ENCODE results near the gene ZZZ3. TPM values are rescaled to one million over a fixed set of nuclear protein-coding genes. Genes with fewer than 3 reads are reported as not detected.

Gene ZZZ3
- total RNA-seq, 1 experiment from 2014 or later = 48.4 TPM

DNA sequence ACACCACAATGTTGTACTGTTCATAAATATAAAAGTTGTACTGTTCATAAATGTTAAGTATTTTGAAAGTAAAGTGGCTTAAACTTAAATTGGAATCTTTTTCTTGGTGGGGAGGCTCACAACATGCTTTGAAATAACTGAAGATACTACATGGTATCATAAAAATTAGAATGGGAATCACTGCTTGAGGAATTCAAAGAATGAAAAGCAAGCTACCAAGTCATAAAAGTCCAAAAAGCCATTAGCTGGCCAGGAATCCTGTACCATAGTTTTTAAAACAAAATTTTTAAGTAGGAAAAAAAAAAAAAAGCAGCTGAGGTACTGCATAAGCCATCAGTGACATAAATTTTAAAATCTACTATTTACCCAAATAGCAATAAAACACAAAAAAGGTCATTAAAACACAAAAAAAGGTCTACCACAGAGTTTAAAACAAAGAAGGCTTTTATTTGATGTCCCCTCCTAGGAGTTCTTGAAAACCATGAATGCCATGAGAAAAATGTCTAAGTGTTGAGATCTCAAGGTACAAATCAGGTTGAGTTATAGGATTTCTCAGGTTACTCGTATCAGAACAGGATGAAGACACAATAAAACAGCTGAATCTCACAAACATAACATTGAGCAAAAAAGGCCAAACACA is 8.6 kb downstream of the ZZZ3 start:
- no TSS peak for BruUV-seq (replicated peaks)
- peaks cover 22% of the 10 kb centered on the region; the same call in 1 of the 2 replicates for H3K4me1 ChIP-seq (replicated peaks; ENCODE audit: insufficient read depth)
- H2AFZ ChIP-seq = no peak overlapping the region
- no peak overlapping the region for H3K4me2 ChIP-seq
- intact Hi-C loops (cut with micrococcal nuclease; ENCODE audit: unreplicated experiment) = no loop called here
- POLR2A ChIA-PET (ENCODE audit: unreplicated experiment) = interaction anchor here (0.7 kb wide), 1 partner anchor 109 kb away, joined by 3 read pairs; no protein-coding TSS in a partner anchor
- H3K4me3 ChIP-seq = no peak overlapping the region
- TF ChIP-seq EZH2 (IDR thresholded peaks at IDR 0.05; ENCODE audit: low read depth) = no peak
- TF ChIP-seq, protein P1, sequence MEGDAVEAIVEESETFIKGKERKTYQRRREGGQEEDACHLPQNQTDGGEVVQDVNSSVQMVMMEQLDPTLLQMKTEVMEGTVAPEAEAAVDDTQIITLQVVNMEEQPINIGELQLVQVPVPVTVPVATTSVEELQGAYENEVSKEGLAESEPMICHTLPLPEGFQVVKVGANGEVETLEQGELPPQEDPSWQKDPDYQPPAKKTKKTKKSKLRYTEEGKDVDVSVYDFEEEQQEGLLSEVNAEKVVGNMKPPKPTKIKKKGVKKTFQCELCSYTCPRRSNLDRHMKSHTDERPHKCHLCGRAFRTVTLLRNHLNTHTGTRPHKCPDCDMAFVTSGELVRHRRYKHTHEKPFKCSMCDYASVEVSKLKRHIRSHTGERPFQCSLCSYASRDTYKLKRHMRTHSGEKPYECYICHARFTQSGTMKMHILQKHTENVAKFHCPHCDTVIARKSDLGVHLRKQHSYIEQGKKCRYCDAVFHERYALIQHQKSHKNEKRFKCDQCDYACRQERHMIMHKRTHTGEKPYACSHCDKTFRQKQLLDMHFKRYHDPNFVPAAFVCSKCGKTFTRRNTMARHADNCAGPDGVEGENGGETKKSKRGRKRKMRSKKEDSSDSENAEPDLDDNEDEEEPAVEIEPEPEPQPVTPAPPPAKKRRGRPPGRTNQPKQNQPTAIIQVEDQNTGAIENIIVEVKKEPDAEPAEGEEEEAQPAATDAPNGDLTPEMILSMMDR (conservative IDR thresholded peaks at IDR 0.05) = no peak
- CTCF ChIA-PET = no interaction called here
- no peaks in the 10 kb centered on the region for H3K9me3 ChIP-seq (ENCODE audit: insufficient read depth, low read depth)
- H3K27ac ChIP-seq = no peak overlapping the region
- peaks cover 100% of the 10 kb centered on the region for H3K79me2 ChIP-seq (ENCODE audit: low read depth)
- no peaks in the 10 kb centered on the region for H3K9me2 ChIP-seq (ENCODE audit: insufficient read depth)
- no peaks in the 10 kb centered on the region for H3K27me3 ChIP-seq (ENCODE audit: insufficient read depth, low read depth)
- H4K20me1 ChIP-seq (ENCODE audit: insufficient read depth) = peaks cover 100% of the 10 kb centered on the region
- no peak for DNase-seq
- peaks cover 19% of the 10 kb centered on the region; the same call in 1 of the 2 replicates for H3F3A ChIP-seq (ENCODE audit: insufficient read depth, low read depth)
- peaks cover 38% of the 10 kb centered on the region for H3K36me3 ChIP-seq (ENCODE audit: low read depth)

- Histone ChIP-seq H3K4me3 (no peak overlapping the region), H3K27me3 (ENCODE audit: insufficient read depth, low read depth) (no peaks in the 10 kb centered on the region), H3K4me1 (replicated peaks; ENCODE audit: insufficient read depth) (peaks cover 15% of the 10 kb centered on the region; the same call in 1 of the 2 replicates), H3K36me3 (ENCODE audit: low read depth) (peaks cover 33% of the 10 kb centered on the region), H2AFZ (no peak overlapping the region), H3F3A (ENCODE audit: insufficient read depth, low read depth) (peaks cover 19% of the 10 kb centered on the region; the same call in 1 of the 2 replicates), H3K4me2 (no peak overlapping the region), H3K27ac (no peak overlapping the region), H3K9me2 (ENCODE audit: insufficient read depth) (no peaks in the 10 kb centered on the region), H3K9me3 (ENCODE audit: insufficient read depth, low read depth) (no peaks in the 10 kb centered on the region), H3K79me2 (ENCODE audit: low read depth) (peaks cover 100% of the 10 kb centered on the region), H4K20me1 (ENCODE audit: insufficient read depth) (peaks cover 100% of the 10 kb centered on the region)
- BruUV-seq (replicated peaks) = no TSS peak
- ChIA-PET CTCF (interaction anchor here (1.0 kb wide), 1 partner anchor 8 kb away, joined by 3 read pairs; no protein-coding TSS in a partner anchor), POLR2A (ENCODE audit: unreplicated experiment) (no interaction called here)
- no peak for TF ChIP-seq EZH2 (IDR thresholded peaks at IDR 0.05; ENCODE audit: low read depth)
- TF ChIP-seq, protein P1 (conservative IDR thresholded peaks at IDR 0.05) = no peak
- no peak for DNase-seq
- intact Hi-C loops (cut with micrococcal nuclease; ENCODE audit: unreplicated experiment) = no loop called here
Measured at GRCh38 chr1:77673030-77673429, 9.4 kb downstream of the ZZZ3 start.

DNA sequence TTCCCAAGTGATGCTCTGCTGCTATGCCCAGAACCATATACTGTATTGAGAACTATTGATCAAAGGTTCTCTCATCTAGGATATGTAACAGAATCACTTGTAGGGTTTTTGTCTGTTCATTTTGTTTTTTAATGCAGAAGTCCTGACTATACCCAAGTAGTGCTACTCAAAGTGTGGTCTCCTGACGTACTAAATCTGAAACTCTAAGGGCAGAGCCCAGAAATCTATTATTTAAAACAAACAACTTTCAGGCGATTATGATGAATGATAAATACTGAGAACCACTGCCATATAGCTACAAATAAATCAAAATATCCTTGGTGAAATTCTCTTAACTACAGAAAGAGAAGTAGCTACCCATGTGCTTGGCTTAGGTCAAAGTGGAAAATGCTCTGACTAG is 10.1 kb downstream of the ZZZ3 start:
- H3K27me3 ChIP-seq (ENCODE audit: insufficient read depth, low read depth) = no peaks in the 10 kb centered on the region
- peaks cover 19% of the 10 kb centered on the region; the same call in 1 of the 2 replicates for H3F3A ChIP-seq (ENCODE audit: insufficient read depth, low read depth)
- peaks cover 32% of the 10 kb centered on the region for H3K36me3 ChIP-seq (ENCODE audit: low read depth)
- H2AFZ ChIP-seq = no peak overlapping the region
- POLR2A ChIA-PET (ENCODE audit: unreplicated experiment) = no interaction called here
- H3K4me2 ChIP-seq = no peak overlapping the region
- no peak overlapping the region; the same call in 1 of the 2 replicates for H3K27ac ChIP-seq
- no peak for DNase-seq
- H3K79me2 ChIP-seq (ENCODE audit: low read depth) = peaks cover 100% of the 10 kb centered on the region
- peaks cover 14% of the 10 kb centered on the region; the same call in 1 of the 2 replicates for H3K4me1 ChIP-seq (replicated peaks; ENCODE audit: insufficient read depth)
- intact Hi-C loops (cut with micrococcal nuclease; ENCODE audit: unreplicated experiment) = no loop called here
- CTCF ChIA-PET = interaction anchor here (1.0 kb wide), 1 partner anchor 9 kb away, joined by 3 read pairs; no protein-coding TSS in a partner anchor
- no peaks in the 10 kb centered on the region for H3K9me3 ChIP-seq (ENCODE audit: insufficient read depth, low read depth)
- H3K4me3 ChIP-seq = no peak overlapping the region
- peaks cover 100% of the 10 kb centered on the region for H4K20me1 ChIP-seq (ENCODE audit: insufficient read depth)
- no peaks in the 10 kb centered on the region for H3K9me2 ChIP-seq (ENCODE audit: insufficient read depth)
- BruUV-seq (replicated peaks) = no TSS peak
- TF ChIP-seq, protein P1 (conservative IDR thresholded peaks at IDR 0.05) = no peak
- no peak for TF ChIP-seq EZH2 (IDR thresholded peaks at IDR 0.05; ENCODE audit: low read depth)
